HepG2 (cell line): ENCODE measurements around the gene TSACC. TPM values are rescaled to one million over a fixed set of nuclear protein-coding genes. Genes with fewer than 3 reads are reported as not detected.

Source experiments
- AKAP8 ChIP-seq: sonication (generic); formaldehyde crosslinking; IDR thresholded peaks from 2 replicates; pipeline ENCODE4 v1.5.1; 2020; ENCODE audit warnings: mild to moderate bottlenecking, missing genetic modification reagents
- GATAD2A ChIP-seq: IDR thresholded peaks from 2 replicates; pipeline ENCODE4 v1.6.1; 2016
- HDAC2 ChIP-seq: sonication (generic); formaldehyde crosslinking; IDR thresholded peaks from 2 replicates; pipeline ENCODE4 v1.4.0; 2020; ENCODE audit warnings: missing genetic modification reagents
- NONO ChIP-seq, 2 experiments: fragments of 450-650 bp in 1 of 2; sonication (generic) in 1 of 2; formaldehyde crosslinking in 1 of 2; IDR thresholded peaks in 1 of 2; conservative IDR thresholded peaks in 1 of 2; 2 replicates each; pipeline versions ENCODE4 v1.6.1 to v1.8.0; 2017 to 2022; ENCODE audit warnings: mild to moderate bottlenecking in 1 of 2, missing genetic modification reagents in 1 of 2, moderate library complexity in 1 of 2
- RBM22 ChIP-seq: fragments of 200-400 bp; formaldehyde crosslinking; optimal IDR thresholded peaks from 2 replicates; pipeline ENCODE3; 2017; ENCODE audit warnings: mild to moderate bottlenecking, low read length, moderate library complexity
- ZNF260 ChIP-seq: sonication (generic); formaldehyde crosslinking; IDR thresholded peaks from 2 replicates; pipeline ENCODE4 v1.4.0; 2020; ENCODE audit warnings: missing genetic modification reagents, low read depth, mild to moderate bottlenecking, borderline replicate concordance
- ZNF430 ChIP-seq: sonication (generic); formaldehyde crosslinking; IDR thresholded peaks from 2 replicates; pipeline ENCODE4 v1.9.0; 2021; ENCODE audit warnings: mild to moderate bottlenecking, missing genetic modification reagents
- ZNF749 ChIP-seq: sonication (generic); formaldehyde crosslinking; IDR thresholded peaks from 2 replicates; pipeline ENCODE4 v1.8.0; 2022; ENCODE audit warnings: mild to moderate bottlenecking, missing genetic modification reagents, moderate library complexity, borderline replicate concordance
- polyA plus RNA-seq, 8 experiments: library from polyadenylated mRNA; depleted of rRNA in 3 of 8; stranded (reverse) in 7 of 8; unstranded in 1 of 8; fragments of >200 nt; fragmentation: Illumina TruSeq in 4 of 8; extraction: Trizol in 4 of 8; gene quantifications; 2 replicates each; pipeline versions ENCODE4 v1.2.1 to v1.2.3, GENCODE V29; 2011 to 2016; ENCODE audit warnings: low read depth in 4 of 8, missing spikeins in 1 of 8, mixed read lengths in 1 of 8; ENCODE audit not compliant: insufficient read depth in 1 of 8
- total RNA-seq, 5 experiments: library from RNA; depleted of rRNA; stranded (reverse); fragments of >200 nt; fragmentation: Illumina TruSeq; extraction: Trizol; gene quantifications; 2 replicates each; pipeline ENCODE4 v1.2.3, GENCODE V29; 2016; ENCODE audit warnings: low read depth in 1 of 5
- TF ChIP-seq, protein P1 (sequence below): sonication (generic); formaldehyde crosslinking; IDR thresholded peaks from 2 replicates; pipeline ENCODE4 v1.5.1; 2020; ENCODE audit warnings: mild to moderate bottlenecking, missing genetic modification reagents, moderate library complexity
- TF ChIP-seq, protein P2 (sequence below): fragments of 450-650 bp; IDR thresholded peaks from 2 replicates; pipeline ENCODE4 v1.6.1; 2017; ENCODE audit warnings: mild to moderate bottlenecking
- TF ChIP-seq, protein P3 (sequence below), 2 experiments: sonication (generic) in 1 of 2; formaldehyde crosslinking in 1 of 2; IDR thresholded peaks; 2 replicates each; pipeline versions ENCODE4 v1.4.0 to v1.6.1; 2018 to 2020; ENCODE audit warnings: missing genetic modification reagents in 2 of 2, borderline replicate concordance in 1 of 2, low read depth in 1 of 2, mild to moderate bottlenecking in 1 of 2, missing biosample characterization in 1 of 2
- TF ChIP-seq, protein P4 (sequence below): sonication (generic); formaldehyde crosslinking; IDR thresholded peaks from 2 replicates; pipeline ENCODE4 v1.5.0; 2020; ENCODE audit warnings: mild to moderate bottlenecking, low read depth, missing genetic modification reagents, borderline replicate concordance

TSACC gene
- total and polyA plus RNA-seq, 2 of the 13 experiments (the other 11 are each of a cell fraction or from before 2014, with no cell fraction given), result 1.5 to 2.6 TPM

DNA sequence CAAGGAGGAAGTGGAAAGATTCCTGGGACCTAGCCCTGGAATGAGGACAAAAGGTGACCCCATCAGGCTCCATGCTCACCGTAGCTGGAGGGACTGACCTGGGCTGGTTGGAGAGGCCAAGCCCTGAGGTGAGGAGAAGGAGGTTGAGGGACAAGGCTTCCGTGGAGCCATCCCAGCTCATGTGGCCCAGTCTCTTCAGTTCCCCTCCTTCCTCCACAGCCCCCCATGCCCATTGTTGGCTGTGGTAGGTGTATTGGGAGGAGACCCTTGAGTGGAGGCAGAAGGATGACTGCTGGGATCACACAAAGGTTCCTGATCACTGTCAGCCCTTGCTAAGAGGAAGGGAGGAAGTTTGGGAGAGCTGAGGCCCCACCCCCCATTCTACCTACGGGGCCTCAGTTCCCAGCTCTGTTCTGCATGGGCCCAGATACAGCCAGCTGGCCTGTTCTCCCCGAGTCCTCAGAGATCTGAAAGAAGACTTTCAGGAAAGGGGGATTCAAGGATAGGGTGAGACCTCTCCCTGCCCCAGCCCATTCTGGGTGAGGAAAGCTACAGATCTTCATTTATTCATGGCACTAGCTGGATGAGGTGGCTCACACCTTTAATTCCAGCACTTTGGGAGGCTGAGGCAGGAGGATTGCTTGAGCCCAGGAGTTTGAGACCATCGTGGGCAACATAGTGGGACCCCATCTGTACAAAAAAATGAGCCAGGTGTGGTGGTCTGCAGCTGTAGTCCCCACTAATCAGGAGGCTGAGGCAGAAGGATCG, 48.0 kb downstream of the TSACC start (continued):
- TF ChIP-seq, protein P1, sequence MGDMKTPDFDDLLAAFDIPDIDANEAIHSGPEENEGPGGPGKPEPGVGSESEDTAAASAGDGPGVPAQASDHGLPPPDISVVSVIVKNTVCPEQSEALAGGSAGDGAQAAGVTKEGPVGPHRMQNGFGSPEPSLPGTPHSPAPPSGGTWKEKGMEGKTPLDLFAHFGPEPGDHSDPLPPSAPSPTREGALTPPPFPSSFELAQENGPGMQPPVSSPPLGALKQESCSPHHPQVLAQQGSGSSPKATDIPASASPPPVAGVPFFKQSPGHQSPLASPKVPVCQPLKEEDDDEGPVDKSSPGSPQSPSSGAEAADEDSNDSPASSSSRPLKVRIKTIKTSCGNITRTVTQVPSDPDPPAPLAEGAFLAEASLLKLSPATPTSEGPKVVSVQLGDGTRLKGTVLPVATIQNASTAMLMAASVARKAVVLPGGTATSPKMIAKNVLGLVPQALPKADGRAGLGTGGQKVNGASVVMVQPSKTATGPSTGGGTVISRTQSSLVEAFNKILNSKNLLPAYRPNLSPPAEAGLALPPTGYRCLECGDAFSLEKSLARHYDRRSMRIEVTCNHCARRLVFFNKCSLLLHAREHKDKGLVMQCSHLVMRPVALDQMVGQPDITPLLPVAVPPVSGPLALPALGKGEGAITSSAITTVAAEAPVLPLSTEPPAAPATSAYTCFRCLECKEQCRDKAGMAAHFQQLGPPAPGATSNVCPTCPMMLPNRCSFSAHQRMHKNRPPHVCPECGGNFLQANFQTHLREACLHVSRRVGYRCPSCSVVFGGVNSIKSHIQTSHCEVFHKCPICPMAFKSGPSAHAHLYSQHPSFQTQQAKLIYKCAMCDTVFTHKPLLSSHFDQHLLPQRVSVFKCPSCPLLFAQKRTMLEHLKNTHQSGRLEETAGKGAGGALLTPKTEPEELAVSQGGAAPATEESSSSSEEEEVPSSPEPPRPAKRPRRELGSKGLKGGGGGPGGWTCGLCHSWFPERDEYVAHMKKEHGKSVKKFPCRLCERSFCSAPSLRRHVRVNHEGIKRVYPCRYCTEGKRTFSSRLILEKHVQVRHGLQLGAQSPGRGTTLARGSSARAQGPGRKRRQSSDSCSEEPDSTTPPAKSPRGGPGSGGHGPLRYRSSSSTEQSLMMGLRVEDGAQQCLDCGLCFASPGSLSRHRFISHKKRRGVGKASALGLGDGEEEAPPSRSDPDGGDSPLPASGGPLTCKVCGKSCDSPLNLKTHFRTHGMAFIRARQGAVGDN, result peak; percentile 34; the same call in 1 of the 2 replicates
- TF ChIP-seq, protein P2, sequence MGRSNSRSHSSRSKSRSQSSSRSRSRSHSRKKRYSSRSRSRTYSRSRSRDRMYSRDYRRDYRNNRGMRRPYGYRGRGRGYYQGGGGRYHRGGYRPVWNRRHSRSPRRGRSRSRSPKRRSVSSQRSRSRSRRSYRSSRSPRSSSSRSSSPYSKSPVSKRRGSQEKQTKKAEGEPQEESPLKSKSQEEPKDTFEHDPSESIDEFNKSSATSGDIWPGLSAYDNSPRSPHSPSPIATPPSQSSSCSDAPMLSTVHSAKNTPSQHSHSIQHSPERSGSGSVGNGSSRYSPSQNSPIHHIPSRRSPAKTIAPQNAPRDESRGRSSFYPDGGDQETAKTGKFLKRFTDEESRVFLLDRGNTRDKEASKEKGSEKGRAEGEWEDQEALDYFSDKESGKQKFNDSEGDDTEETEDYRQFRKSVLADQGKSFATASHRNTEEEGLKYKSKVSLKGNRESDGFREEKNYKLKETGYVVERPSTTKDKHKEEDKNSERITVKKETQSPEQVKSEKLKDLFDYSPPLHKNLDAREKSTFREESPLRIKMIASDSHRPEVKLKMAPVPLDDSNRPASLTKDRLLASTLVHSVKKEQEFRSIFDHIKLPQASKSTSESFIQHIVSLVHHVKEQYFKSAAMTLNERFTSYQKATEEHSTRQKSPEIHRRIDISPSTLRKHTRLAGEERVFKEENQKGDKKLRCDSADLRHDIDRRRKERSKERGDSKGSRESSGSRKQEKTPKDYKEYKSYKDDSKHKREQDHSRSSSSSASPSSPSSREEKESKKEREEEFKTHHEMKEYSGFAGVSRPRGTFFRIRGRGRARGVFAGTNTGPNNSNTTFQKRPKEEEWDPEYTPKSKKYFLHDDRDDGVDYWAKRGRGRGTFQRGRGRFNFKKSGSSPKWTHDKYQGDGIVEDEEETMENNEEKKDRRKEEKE, result no peak
- TF ChIP-seq ZNF430 (CRISPR knock-in tag) (no peak), HDAC2 (CRISPR knock-in tag) (no peak), GATAD2A (CRISPR knock-in tag) (no peak), RBM22 (peak; percentile 51), NONO (IDR thresholded peaks at IDR 0.05) (no peak), NONO (CRISPR knock-in tag; conservative IDR thresholded peaks at IDR 0.05) (0 out of 2 replicates have a peak, but pooled peaks have one; percentile 16), ZNF260 (CRISPR knock-in tag) (no peak), AKAP8 (peak; percentile 18), ZNF749 (CRISPR knock-in tag) (no peak)
- TF ChIP-seq, protein P3, sequence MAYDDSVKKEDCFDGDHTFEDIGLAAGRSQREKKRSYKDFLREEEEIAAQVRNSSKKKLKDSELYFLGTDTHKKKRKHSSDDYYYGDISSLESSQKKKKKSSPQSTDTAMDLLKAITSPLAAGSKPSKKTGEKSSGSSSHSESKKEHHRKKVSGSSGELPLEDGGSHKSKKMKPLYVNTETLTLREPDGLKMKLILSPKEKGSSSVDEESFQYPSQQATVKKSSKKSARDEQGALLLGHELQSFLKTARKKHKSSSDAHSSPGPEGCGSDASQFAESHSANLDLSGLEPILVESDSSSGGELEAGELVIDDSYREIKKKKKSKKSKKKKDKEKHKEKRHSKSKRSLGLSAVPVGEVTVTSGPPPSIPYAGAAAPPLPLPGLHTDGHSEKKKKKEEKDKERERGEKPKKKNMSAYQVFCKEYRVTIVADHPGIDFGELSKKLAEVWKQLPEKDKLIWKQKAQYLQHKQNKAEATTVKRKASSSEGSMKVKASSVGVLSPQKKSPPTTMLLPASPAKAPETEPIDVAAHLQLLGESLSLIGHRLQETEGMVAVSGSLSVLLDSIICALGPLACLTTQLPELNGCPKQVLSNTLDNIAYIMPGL (CRISPR knock-in tag; IDR thresholded peaks at IDR 0.05; ENCODE audit: borderline replicate concordance in 1 of 2, low read depth in 1 of 2), result no peak; a peak in 1 of 4 replicates
- TF ChIP-seq, protein P4, sequence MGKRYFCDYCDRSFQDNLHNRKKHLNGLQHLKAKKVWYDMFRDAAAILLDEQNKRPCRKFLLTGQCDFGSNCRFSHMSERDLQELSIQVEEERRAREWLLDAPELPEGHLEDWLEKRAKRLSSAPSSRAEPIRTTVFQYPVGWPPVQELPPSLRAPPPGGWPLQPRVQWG, result no peak
